Loucy (cell line): ENCODE results near the gene VIPR2.

ENCODE experiments used
- H2AFZ ChIP-seq: fragments of 200-600 bp; sonication (generic); 2 replicates; pipeline ENCODE4 v1.6.0; 2016; ENCODE audit warnings: antibody characterized with exemption, mild to moderate bottlenecking, low read length, moderate library complexity
- H3F3A ChIP-seq: fragments of 200-600 bp; 2 replicates; pipeline ENCODE4 v1.6.0; 2016; ENCODE audit warnings: antibody characterized with exemption, low read depth, mild to moderate bottlenecking
- H3K27me3 ChIP-seq: fragments of 200-600 bp; sonication (generic); 2 replicates; pipeline ENCODE4 v1.6.1; 2014; ENCODE audit warnings: low read length, mild to moderate bottlenecking; ENCODE audit not compliant: insufficient read depth, poor library complexity, severe bottlenecking
- H3K36me3 ChIP-seq: fragments of 200-600 bp; sonication (generic); 2 replicates; pipeline ENCODE4 v1.6.1; 2016; ENCODE audit warnings: low read length; ENCODE audit not compliant: insufficient read depth
- H3K4me1 ChIP-seq: fragments of 200-600 bp; sonication (generic); 2 replicates; pipeline ENCODE4 v1.5.1; 2014; ENCODE audit warnings: low read length, mild to moderate bottlenecking; ENCODE audit not compliant: insufficient read depth, poor library complexity, severe bottlenecking
- H3K4me2 ChIP-seq: fragments of 200-600 bp; sonication (generic); 2 replicates; pipeline ENCODE4 v1.6.0; 2014; ENCODE audit warnings: antibody characterized with exemption, low read length, low read depth, mild to moderate bottlenecking; ENCODE audit not compliant: poor library complexity, severe bottlenecking
- H3K4me3 ChIP-seq: fragments of 200-600 bp; sonication (generic); 2 replicates; pipeline ENCODE4 v1.5.1; 2014; ENCODE audit warnings: low read length, mild to moderate bottlenecking, mixed read lengths; ENCODE audit not compliant: poor library complexity, severe bottlenecking
- H3K79me2 ChIP-seq: fragments of 200-600 bp; sonication (generic); 2 replicates; pipeline ENCODE4 v1.6.1; 2014; ENCODE audit warnings: low read length; ENCODE audit not compliant: insufficient read depth
- H3K9ac ChIP-seq: fragments of 200-600 bp; sonication (generic); 2 replicates; pipeline ENCODE4 v1.6.0; 2014; ENCODE audit warnings: mild to moderate bottlenecking, low read depth, low read length, moderate library complexity; ENCODE audit not compliant: poor library complexity, severe bottlenecking
- H3K9me2 ChIP-seq: fragments of 200-600 bp; sonication (generic); replicated peaks from 2 replicates; pipeline ENCODE4 v1.6.1; 2016; ENCODE audit warnings: low read depth, low read length, mixed read lengths
- H3K9me3 ChIP-seq: fragments of 200-600 bp; sonication (generic); 2 replicates; pipeline ENCODE4 v1.6.1; 2014; ENCODE audit warnings: mild to moderate bottlenecking, antibody characterized with exemption, low read length, low read depth; ENCODE audit not compliant: insufficient read depth
- H4K20me1 ChIP-seq: fragments of 200-600 bp; sonication (generic); 2 replicates; pipeline ENCODE4 v1.6.0; 2014; ENCODE audit warnings: antibody characterized with exemption, low read length, mild to moderate bottlenecking; ENCODE audit not compliant: insufficient read depth, poor library complexity, severe bottlenecking
- EZH2phosphoT487 ChIP-seq: fragments of 200-600 bp; IDR thresholded peaks from 2 replicates; pipeline ENCODE4 v1.6.1; 2018; ENCODE audit warnings: antibody characterized with exemption, mild to moderate bottlenecking, moderate library complexity, borderline replicate concordance
- TF ChIP-seq, protein P1 (sequence below): fragments of 200-600 bp; sonication (generic); conservative IDR thresholded peaks from 2 replicates; pipeline ENCODE4 v1.5.1; 2014; ENCODE audit warnings: mild to moderate bottlenecking, antibody characterized with exemption, low read length

VIPR2 gene

DNA sequence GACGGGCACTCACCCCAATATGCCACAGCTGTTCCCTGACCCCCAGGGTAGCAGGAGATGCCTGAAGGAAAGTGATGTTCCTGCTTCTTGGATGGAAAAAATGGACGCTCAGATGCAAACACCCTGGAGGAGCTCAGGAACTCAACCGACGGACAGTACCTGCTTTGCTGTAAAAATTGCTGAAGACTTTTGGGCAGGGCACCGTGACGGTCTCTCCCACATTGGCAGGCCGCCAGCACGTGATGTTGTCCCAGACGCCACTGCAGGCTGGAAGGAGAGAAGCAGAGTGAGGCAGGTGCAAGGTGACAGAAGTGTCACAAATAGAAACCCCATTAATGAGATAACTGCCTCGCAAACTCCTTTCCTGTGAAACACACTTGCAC, 35.0 kb downstream of the VIPR2 start:
- H3K4me2 ChIP-seq = no peak overlapping the region
- TF ChIP-seq EZH2phosphoT487 = no peak
- TF ChIP-seq, protein P1, sequence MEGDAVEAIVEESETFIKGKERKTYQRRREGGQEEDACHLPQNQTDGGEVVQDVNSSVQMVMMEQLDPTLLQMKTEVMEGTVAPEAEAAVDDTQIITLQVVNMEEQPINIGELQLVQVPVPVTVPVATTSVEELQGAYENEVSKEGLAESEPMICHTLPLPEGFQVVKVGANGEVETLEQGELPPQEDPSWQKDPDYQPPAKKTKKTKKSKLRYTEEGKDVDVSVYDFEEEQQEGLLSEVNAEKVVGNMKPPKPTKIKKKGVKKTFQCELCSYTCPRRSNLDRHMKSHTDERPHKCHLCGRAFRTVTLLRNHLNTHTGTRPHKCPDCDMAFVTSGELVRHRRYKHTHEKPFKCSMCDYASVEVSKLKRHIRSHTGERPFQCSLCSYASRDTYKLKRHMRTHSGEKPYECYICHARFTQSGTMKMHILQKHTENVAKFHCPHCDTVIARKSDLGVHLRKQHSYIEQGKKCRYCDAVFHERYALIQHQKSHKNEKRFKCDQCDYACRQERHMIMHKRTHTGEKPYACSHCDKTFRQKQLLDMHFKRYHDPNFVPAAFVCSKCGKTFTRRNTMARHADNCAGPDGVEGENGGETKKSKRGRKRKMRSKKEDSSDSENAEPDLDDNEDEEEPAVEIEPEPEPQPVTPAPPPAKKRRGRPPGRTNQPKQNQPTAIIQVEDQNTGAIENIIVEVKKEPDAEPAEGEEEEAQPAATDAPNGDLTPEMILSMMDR = no peak
- H4K20me1 ChIP-seq = no peaks in the 10 kb centered on the region
- no peaks in the 10 kb centered on the region for H3K9me2 ChIP-seq
- no peaks in the 10 kb centered on the region for H3K27me3 ChIP-seq
- no peaks in the 10 kb centered on the region for H3K79me2 ChIP-seq
- no peak overlapping the region for H3K4me3 ChIP-seq
- no peak overlapping the region for H3K9ac ChIP-seq
- H3K4me1 ChIP-seq = no peaks in the 10 kb centered on the region
- no peaks in the 10 kb centered on the region for H3F3A ChIP-seq
- H3K36me3 ChIP-seq = no peaks in the 10 kb centered on the region
- H2AFZ ChIP-seq = no peak overlapping the region
- peaks cover 7% of the 10 kb centered on the region; the same call in 1 of the 2 replicates for H3K9me3 ChIP-seq

DNA sequence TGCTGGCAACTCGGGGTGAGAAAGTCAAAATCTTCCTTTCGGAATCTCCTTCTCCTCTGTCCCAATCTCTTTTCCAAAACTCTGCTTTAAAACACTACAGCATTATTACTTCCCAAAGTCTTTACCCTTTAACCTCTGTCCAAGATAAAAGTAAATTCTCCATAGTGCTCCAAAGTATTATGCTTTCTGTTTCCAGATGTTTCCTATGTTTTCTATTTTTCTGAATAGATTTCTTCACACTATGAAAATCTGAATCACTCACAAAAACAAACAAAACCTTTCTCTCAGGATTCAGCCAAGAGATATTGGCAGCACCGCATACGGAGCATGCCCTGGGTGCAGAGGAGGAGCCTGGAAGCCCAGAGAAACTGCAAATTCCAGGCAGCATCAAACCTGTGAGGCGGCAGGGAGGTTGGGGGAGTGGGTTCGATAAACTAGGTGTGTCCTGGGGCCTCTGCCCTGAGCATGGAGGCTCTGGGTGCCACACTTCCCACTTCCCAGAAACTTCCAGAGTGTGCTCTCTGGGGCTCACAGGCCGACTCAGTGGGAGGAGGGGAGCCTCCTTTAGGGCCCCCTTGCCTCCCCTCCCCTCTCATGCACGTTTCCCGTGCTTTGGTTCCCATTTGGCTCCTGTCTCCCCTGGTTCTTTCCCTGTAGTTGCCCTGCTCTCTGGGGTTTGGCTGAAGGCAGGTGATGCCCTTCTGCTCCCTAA, 35.6 kb downstream of the VIPR2 start:
- Histone ChIP-seq H3K9ac (no peak overlapping the region), H3K4me2 (no peak overlapping the region), H3K9me2 (no peaks in the 10 kb centered on the region), H3K4me3 (no peak overlapping the region), H3K4me1 (no peaks in the 10 kb centered on the region), H3F3A (no peaks in the 10 kb centered on the region), H3K27me3 (no peaks in the 10 kb centered on the region), H3K36me3 (no peaks in the 10 kb centered on the region), H4K20me1 (no peaks in the 10 kb centered on the region), H3K9me3 (peaks cover 7% of the 10 kb centered on the region; the same call in 1 of the 2 replicates), H3K79me2 (no peaks in the 10 kb centered on the region), H2AFZ (no peak overlapping the region)
- TF ChIP-seq, protein P1 = no peak
- TF ChIP-seq EZH2phosphoT487 = no peak

- Histone ChIP-seq H3K79me2 (no peaks in the 10 kb centered on the region), H4K20me1 (no peaks in the 10 kb centered on the region), H3K9me3 (peaks cover 7% of the 10 kb centered on the region; the same call in 1 of the 2 replicates), H3K27me3 (no peaks in the 10 kb centered on the region), H3F3A (no peaks in the 10 kb centered on the region), H3K4me3 (no peak overlapping the region), H3K36me3 (no peaks in the 10 kb centered on the region), H3K9me2 (no peaks in the 10 kb centered on the region), H3K4me1 (no peaks in the 10 kb centered on the region), H3K9ac (no peak overlapping the region), H3K4me2 (no peak overlapping the region), H2AFZ (no peak overlapping the region)
- TF ChIP-seq, protein P1 = no peak
- no peak for TF ChIP-seq EZH2phosphoT487
Observed at GRCh38 chr7:159108491-159108890, 36.2 kb downstream of the VIPR2 start.
